Lung microvascular endothelial cell (primary cell): Measurements from ENCODE around the gene XXYLT1. TPM values are rescaled to one million over a fixed set of nuclear protein-coding genes. Genes with fewer than 3 reads are reported as not detected.
A peak's percentile ranks its signal among the peaks of the same experiment; 100 is the strongest.

Source experiments
- DNase-seq, 2 donors: peaks; one replicate each; pipeline versions ENCODE4 v3.0.0 to v3.0.0-alpha.2; 2010; ENCODE audit warnings: low read depth in 2 of 2
- total RNA-seq: library from RNA; depleted of rRNA; stranded (reverse); fragments of >200 nt; gene quantifications from 2 replicates; pipeline ENCODE4 v1.2.1, GENCODE V29; 2014

The XXYLT1 gene
- total RNA-seq, 1 donor from 2014 or later: 24.6 TPM

DNA sequence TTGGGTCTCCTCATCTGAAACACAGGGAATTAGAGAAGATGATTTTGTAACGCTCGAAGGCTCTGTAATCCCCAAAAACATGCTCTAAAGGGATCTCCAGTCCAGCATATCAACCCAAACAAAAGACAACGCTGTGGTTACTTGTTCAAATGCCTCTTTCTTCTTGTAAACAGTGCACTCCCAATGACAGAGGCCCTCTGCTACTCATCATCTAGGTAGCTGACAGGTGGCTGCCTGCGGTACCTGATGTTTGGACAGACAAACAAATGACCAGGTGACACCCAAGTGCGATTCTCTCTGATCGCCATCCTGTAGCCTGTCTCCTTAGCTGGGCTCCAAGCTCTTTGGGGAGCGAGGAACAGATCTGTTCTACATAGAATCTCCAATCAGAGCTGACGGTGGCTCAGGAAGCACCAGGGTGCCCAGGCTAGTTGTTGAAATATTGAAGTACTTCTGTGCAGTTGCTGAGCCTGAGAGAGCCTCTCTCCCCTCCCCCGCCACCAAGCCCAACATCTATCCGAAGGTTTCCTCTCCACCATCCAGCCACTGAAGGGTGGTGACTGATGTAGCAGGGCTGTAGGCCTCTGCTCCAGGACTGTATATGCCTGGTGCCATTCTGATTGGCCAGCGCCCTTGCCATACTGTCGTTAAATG is 238.7 kb downstream of the XXYLT1 start:
- DNase-seq: peak in 1 of 2 donors; percentile 11

DNA sequence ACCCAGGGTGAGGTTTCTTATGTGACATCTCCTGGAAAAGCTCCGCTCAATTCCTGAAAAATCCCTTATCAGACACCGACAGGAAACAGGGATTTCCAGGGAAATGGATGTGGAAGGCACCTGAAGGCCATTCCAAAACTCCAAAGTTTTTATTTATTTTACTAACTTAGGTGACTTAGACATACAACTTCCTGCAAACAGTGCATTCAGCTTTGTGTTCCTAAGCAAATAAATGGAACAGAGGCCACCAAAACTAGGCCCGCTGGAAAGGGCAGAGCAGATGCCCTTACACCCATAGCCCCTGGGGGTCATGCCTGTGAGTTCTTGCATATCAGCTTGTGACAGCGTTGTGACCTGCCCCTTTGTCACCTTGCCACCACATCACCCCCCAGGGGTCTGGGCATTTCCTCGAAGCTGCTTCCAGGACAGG is 239.4 kb downstream of the XXYLT1 start:
- DNase-seq: peak; percentile 78 to 87

DNA sequence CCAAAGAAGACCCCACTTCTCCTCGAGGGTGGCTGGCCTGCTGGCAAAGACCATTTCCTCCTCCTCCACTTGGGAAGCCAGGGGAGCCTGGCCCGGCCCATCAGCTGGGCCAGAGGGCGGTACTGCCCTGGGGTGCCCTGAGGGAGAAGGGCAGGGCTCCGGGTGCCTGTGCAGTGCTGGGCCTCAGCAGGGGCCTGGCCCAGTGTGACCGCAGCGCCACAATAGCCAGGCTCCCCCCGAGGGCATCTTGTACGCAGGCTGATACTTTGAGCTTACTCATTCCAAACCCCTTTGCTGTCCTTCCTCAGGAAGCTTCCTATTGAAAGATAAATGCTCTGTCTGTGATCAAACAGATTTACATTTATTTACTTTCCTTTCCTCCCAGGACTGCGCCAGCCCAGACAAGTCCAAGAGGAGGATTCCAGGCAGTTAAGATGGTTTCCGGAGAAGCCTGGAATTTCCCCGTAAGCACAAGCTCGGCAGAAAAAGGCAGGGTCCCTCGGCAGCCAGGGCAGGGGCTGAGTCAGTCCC is 240.1 kb downstream of the XXYLT1 start:
- DNase-seq: peak; percentile 90 to 94

DNA sequence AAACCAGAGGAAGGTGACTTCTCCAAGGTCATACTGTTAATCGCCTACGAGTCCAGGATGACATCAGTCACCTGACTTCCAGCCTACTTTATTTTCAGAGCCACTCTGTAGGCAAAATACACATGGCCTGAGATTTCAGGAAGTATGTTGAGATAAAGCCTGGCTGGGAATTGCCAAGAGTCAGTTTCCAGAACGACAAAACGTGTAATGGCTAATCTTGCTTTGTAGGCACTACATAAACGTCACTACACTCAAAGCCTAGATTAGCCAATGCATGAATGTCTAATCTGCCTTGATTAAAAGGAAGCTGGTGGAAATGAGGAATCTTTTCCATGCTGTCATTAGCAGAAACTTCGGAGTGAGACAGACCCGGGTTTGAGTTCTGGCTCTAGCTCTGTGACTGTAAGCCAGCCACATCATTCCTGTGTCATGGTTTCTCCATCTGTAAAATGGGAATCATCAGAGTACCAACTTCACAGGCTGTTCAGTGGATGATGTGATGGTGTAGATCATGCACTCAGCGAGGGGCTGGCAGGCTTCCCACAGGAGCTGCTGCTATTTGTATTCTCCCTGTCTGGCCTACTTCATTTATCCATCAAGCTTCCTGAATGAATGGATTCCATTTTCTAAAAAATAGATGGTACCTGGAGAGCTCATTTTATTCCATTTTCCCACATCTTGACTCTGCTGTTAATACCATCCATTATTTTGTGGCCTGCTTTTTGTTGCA is 241.9 kb downstream of the XXYLT1 start:
- DNase-seq: peak; percentile 71 to 96

DNA sequence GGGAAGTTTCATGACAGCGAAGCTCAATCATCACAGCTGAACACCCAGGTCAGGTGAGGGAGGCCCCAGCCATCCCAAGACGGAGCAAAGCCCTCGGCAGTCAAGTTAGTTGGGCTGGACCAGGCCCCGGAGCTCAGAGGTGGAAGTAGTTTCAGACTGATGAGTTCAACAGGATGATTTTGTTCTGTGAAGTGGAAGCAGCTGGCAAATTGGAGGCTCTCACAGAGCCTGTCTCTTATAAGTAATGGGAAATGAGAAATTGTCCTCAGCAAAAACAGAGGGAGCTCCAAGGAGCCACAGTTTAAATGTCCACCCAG is 245.1 kb downstream of the XXYLT1 start:
- no peak for DNase-seq

DNA sequence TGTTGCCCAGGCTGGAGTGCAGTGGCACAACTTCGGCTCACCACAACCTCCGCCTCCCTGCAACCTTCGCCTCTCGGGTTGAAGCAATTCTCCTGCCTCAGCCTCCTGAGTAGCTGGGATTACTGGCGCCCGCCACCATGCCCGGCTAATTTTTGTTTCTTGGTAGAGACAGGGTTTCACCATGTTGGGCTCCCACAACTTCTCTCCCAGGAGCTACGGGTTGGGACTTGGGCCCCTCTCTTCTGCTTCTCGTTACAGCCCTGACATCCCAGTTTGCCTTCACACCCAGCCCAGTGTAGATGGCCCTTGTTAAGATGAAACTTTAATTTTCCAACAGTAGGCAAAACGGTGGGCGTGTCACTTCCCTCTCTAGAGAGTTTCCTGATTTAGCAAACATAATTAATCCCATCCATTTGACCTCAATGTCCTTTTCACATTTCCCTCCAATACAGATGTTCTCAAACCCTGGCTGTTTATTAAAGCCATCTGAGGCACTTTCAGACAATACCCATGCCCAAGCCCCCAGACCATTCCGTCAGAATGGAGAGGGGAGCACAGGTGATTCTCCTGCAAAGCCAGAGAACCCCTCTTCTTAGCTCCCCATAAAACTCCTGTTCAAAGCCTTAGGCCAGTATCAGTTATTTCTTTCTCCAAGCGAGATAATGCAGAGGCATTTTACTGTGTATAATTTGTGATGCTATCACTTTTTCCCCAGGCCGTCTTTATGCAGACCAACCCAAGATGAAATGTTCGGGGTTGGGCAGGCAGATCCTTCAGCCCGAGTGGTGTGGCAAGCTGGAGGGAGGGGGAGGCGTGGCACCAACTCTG is 245.7 kb downstream of the XXYLT1 start:
- DNase-seq: no peak

DNA sequence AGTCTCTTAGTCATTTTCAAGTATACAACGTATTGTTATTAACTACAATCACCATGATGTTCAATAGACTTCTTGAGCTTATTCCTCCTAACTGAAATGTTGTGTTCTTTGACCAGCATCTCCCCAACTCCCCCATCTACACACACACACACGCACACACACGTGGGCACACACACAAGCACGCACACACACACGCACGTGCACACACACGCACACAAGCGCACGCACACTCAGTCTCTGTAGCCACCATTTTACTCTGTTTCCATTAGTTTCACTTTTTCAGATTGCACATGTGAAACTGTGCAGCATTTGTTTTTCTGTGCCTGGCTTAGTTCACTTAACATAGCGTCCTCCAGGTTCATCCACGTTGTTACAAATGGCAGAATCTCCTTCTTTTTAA is 247.0 kb downstream of the XXYLT1 start:
- no peak for DNase-seq

DNA sequence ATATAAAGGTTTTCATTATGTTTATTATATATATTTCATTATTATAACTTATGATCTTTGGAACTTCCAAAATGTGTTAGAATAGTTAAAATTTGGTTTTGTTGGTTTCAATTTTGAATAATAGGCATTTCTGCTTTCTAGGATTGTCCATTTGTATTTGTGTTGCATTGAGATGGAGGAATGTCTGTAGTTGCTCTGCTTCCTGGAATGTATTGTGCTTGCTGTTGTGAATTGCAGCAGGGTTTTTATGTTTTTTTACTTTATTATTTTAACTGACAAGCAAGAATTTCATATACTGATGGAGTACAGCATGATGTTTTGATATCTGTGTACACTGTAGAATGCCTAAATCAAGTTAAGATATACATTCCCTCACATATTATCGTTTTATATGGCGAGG is 247.4 kb downstream of the XXYLT1 start:
- peak in 1 of 2 donors; percentile 48 for DNase-seq

DNA sequence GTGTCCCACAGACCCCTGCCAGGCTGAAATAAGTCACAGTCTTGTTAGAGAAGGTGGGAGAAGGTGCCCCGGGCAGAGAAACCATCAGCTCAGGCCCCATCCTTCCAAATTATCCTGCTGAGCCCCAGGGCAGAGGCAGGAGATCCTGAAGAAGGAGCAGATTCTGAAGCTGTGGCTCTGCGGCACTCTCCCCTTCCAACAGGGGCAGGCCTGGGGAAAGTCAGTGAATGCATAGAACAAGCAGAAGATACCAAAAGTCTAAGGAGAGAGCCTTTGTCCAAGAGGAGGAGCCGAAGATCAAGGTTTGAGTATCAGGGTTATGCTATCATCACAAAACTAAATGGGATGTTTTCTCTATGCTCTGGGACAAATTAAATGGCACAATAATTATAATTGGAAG is 249.3 kb downstream of the XXYLT1 start:
- DNase-seq: no peak

DNA sequence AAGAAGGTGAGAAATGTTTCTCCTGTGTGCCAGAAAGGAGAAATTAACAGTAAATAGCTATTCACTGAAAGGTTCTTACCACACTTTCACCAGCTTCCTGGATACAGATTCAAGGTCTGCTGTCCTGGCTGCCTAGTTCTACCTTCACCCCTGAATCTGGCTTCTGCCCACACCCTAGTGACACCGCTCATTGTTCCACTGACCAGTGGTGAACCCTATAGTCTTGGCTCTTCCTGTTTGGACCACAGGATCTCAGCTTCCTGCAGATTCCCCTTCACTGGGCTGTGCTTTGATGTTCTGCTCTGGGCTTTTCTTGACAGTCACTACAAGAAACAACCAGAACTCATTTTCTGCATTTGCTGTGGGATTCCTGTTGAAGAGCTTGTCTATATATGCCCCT is 250.0 kb downstream of the XXYLT1 start:
- peak; percentile 76 for DNase-seq

DNA sequence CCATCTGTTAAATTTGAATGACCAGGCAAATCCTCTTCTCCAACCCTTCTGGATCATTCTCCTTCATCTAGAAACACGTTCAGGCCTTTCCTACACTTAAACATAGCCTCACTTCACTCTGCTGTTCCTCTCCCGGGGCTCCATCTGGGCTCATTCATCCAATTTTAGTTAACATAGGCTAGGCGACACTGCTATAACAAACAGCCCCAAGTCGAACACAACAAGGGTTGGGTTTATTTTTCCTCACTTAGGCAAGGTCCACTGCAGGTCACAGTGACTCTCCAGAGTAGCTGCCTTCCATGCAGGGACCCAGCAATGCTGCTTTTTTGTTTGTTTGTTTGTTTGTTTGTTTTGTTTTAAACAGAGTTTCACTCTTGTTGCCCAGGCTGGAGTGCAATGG is 250.8 kb downstream of the XXYLT1 start:
- no peak for DNase-seq

DNA sequence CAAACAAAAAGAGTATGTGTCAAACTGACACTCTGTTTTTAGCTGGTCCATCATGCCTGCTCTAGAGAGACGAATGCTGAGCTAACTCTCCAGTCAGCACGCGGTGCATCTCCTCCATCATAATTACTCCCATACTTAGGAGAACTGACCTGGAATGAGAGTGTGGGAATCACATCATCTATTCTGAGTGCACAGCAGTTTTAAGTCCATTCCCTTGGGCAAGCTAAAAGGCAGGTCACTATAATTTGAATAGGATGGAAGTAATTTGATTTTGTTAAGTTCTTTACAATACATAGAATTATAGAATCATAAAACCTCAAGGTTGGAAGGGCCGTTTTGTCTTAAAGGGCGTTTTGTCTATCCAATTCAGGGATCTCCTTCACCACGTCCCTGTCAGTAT is 251.6 kb downstream of the XXYLT1 start:
- DNase-seq: no peak

Other genes starting within 250 kb of the XXYLT1 start
- gene ACAP2, start 171.9 kb upstream of the XXYLT1 start, total RNA-seq: 33.1 and 36.5 TPM in 2 replicates